ENCODE measurements around the gene FCRL1.

Gene FCRL1

DNA sequence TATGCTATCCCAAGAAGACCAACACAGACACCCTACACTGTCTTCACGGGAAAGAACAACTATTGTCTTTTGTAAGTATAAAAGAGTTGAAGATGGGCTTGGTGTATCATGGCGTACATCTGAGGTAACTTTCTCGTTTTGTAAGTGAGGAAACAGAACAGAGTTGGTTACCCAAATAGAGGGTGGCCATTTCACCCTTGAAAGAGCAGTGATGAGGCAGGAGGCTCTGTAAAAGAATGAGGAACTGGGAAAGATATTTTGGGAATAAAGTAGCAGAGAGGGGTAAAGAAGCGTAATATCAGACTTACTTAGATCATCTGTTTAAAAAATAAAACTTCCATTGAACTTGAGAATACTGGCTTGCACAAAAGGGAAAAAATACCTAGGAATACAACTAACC, 61.9 kb downstream of the FCRL1 start:
- no peaks in the 10 kb centered on the region for H3K9me3 ChIP-seq (ENCODE audit: control insufficient read depth, low read depth, low read length)
- H3K4me1 ChIP-seq (ENCODE audit: control insufficient read depth, low read depth, low read length) = peaks cover 9% of the 10 kb centered on the region
- H3K4me3 ChIP-seq (ENCODE audit: low read length) = no peak overlapping the region
- H3K36me3 ChIP-seq (ENCODE audit: control insufficient read depth, low read depth, low read length) = no peaks in the 10 kb centered on the region
- H3K9ac ChIP-seq (ENCODE audit: low read length) = no peak overlapping the region
- no peak overlapping the region for H3K27ac ChIP-seq (ENCODE audit: low read length)
- no peaks in the 10 kb centered on the region for H3K27me3 ChIP-seq (ENCODE audit: control insufficient read depth, insufficient read depth, low read length)

DNA sequence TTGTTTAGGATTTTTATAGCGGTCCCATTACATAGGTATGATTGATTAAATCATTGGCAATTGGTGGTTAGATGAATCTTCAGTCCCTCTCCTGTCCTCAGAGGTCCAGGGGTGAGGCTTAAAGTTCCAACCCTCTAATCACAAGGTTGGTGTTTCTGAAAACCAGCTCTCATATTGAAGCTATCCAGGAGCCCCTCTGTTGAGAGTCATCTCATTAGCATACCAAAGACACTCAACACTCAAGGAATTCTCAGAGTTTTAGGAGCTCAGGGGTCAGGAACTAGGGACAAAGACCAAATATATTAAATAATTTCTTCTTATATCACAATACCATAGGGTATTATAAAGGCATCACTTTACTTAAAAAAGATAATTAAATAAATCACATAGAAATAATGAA, 66.3 kb downstream of the FCRL1 start:
- no peak overlapping the region for H3K27ac ChIP-seq (ENCODE audit: low read length)
- peaks cover 9% of the 10 kb centered on the region for H3K4me1 ChIP-seq (ENCODE audit: control insufficient read depth, low read depth, low read length)
- H3K36me3 ChIP-seq (ENCODE audit: control insufficient read depth, low read depth, low read length) = no peaks in the 10 kb centered on the region
- H3K9me3 ChIP-seq (ENCODE audit: control insufficient read depth, low read depth, low read length) = no peaks in the 10 kb centered on the region
- no peak overlapping the region for H3K4me3 ChIP-seq (ENCODE audit: low read length)
- H3K27me3 ChIP-seq (ENCODE audit: control insufficient read depth, insufficient read depth, low read length) = no peaks in the 10 kb centered on the region
- no peak overlapping the region for H3K9ac ChIP-seq (ENCODE audit: low read length)

DNA sequence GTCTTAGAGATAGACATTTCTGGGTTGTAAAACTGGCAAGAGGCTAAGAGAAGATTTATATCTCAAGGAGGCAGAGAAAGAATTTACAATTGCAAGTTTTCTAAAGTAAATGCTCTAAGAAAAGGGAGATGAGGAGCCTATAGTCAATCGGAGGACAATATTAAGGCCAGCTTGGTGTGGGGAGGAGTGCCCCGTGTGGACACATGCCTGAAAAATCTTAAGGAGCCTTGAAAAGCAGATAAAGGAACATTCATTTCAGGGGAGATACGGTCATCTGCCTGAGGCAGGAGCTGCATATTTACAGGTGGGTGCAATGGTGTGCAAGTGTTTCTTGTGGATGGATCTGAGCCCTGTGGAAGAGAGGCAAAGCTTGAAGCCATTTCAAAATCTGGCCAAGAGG, 68.6 kb downstream of the FCRL1 start:
- Histone ChIP-seq H3K9ac (ENCODE audit: low read length) (no peak overlapping the region), H3K4me3 (ENCODE audit: low read length) (no peak overlapping the region), H3K4me1 (ENCODE audit: control insufficient read depth, low read depth, low read length) (peaks cover 9% of the 10 kb centered on the region), H3K36me3 (ENCODE audit: control insufficient read depth, low read depth, low read length) (no peaks in the 10 kb centered on the region), H3K27me3 (ENCODE audit: control insufficient read depth, insufficient read depth, low read length) (no peaks in the 10 kb centered on the region), H3K27ac (ENCODE audit: low read length) (no peak overlapping the region), H3K9me3 (ENCODE audit: control insufficient read depth, low read depth, low read length) (no peaks in the 10 kb centered on the region)

DNA sequence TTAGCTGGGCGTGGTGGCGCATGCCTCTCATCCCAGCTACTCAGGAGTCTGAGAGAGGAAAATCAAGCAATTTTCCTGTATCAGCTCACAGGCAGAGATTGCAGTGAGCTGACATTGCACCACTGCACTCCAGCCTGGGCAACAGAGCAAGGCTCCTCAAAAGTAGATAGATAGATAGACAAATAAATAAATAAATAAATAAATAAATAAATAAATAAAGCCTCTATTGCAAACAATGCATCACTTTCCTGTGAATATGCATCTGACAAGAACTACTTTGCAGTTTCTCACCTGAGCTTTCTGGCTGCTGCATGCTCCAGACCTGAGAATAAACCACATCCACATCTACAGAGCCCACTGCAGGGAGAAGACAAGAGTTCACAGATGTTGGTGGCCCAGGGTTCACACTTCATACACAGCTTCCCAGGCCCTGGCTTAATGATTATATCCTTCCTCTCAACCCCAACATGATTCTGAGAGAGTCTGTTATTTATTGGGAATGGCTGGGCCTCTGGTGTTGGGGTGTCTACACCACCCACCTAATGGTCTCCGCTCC, 71.6 kb downstream of the FCRL1 start:
- H3K9ac ChIP-seq (ENCODE audit: low read length) = no peak overlapping the region
- H3K4me1 ChIP-seq (ENCODE audit: control insufficient read depth, low read depth, low read length) = peaks cover 3% of the 10 kb centered on the region
- no peaks in the 10 kb centered on the region for H3K9me3 ChIP-seq (ENCODE audit: control insufficient read depth, low read depth, low read length)
- no peaks in the 10 kb centered on the region for H3K36me3 ChIP-seq (ENCODE audit: control insufficient read depth, low read depth, low read length)
- H3K27me3 ChIP-seq (ENCODE audit: control insufficient read depth, insufficient read depth, low read length) = no peaks in the 10 kb centered on the region
- no peak overlapping the region for H3K27ac ChIP-seq (ENCODE audit: low read length)
- no peak overlapping the region for H3K4me3 ChIP-seq (ENCODE audit: low read length)
